DND-41 (cell line): Measurements from ENCODE around the gene ZDHHC14.

Source experiments
- ATAC-seq: fragments of 200-7000 bp; cut with Tn5 transposase; 3 replicates; pipeline ENCODE4 v1.9.1; 2021; ENCODE audit warnings: low read depth; ENCODE audit not compliant: insufficient read depth
- DNase-seq: peaks from one replicate; pipeline ENCODE4 v3.0.0-alpha.2; 2020
- H2AFZ ChIP-seq: 2 replicates; pipeline ENCODE4 v1.6.0; 2012; ENCODE audit warnings: low read depth, low read length
- H3K27ac ChIP-seq: 2 replicates; pipeline ENCODE4 v1.5.1; 2012; ENCODE audit warnings: low read length, inconsistent platforms
- H3K27me3 ChIP-seq: fragments of 200-600 bp; sonication (generic); 2 replicates; pipeline ENCODE4 v1.6.0; 2012; ENCODE audit warnings: low read length, mild to moderate bottlenecking, inconsistent platforms; ENCODE audit not compliant: insufficient read depth, poor library complexity
- H3K36me3 ChIP-seq: 2 replicates; pipeline ENCODE4 v1.5.1; 2012; ENCODE audit warnings: low read length, inconsistent platforms; ENCODE audit not compliant: insufficient read depth
- H3K4me1 ChIP-seq: 2 replicates; pipeline ENCODE4 v1.5.1; 2012; ENCODE audit warnings: mild to moderate bottlenecking, low read length; ENCODE audit not compliant: insufficient read depth
- H3K4me2 ChIP-seq: 2 replicates; pipeline ENCODE4 v1.6.0; 2012; ENCODE audit warnings: mild to moderate bottlenecking, moderate library complexity, low read length, inconsistent platforms; ENCODE audit not compliant: insufficient read depth
- H3K4me3 ChIP-seq, 2 experiments: fragments of 200-600 bp in 1 of 2; shearing (Covaris generic) in 1 of 2; 2 replicates each; pipeline ENCODE4 v1.5.1; 2012 to 2016; ENCODE audit warnings: inconsistent platforms in 2 of 2, low read length in 2 of 2, mild to moderate bottlenecking in 2 of 2, low read depth in 1 of 2, moderate library complexity in 1 of 2
- H3K79me2 ChIP-seq: 2 replicates; pipeline ENCODE4 v1.6.0; 2012; ENCODE audit warnings: low read length, inconsistent platforms; ENCODE audit not compliant: insufficient read depth
- H3K9ac ChIP-seq: 2 replicates; pipeline ENCODE4 v1.6.0; 2012; ENCODE audit warnings: low read depth, mild to moderate bottlenecking, inconsistent platforms, low read length, moderate library complexity
- H3K9me3 ChIP-seq: 2 replicates; pipeline ENCODE4 v1.5.1; 2012; ENCODE audit warnings: low read length, moderate library complexity, mild to moderate bottlenecking, inconsistent platforms; ENCODE audit not compliant: insufficient read depth, severe bottlenecking
- H4K20me1 ChIP-seq: 2 replicates; pipeline ENCODE4 v1.6.0; 2012; ENCODE audit warnings: low read length; ENCODE audit not compliant: insufficient read depth
- CTCF ChIP-seq: IDR thresholded peaks from 2 replicates; pipeline ENCODE4 v1.5.1; 2012; ENCODE audit warnings: borderline replicate concordance, low read length, moderate library complexity, mild to moderate bottlenecking; ENCODE audit not compliant: poor library complexity, severe bottlenecking; ENCODE audit errors: extremely low read depth
- EZH2 ChIP-seq: IDR thresholded peaks from 3 replicates; pipeline ENCODE4 v1.6.1; 2012; ENCODE audit warnings: borderline replicate concordance, low read depth, mild to moderate bottlenecking, moderate library complexity, low read length, inconsistent platforms; ENCODE audit not compliant: severe bottlenecking

Gene ZDHHC14

GRCh38 chr6:157653521-157653920, 272.5 kb downstream of the ZDHHC14 start:
- Histone ChIP-seq H2AFZ (no peak overlapping the region), H3K9me3 (no peaks in the 10 kb centered on the region), H3K79me2 (no peaks in the 10 kb centered on the region), H3K4me1 (no peaks in the 10 kb centered on the region), H3K36me3 (no peaks in the 10 kb centered on the region), H4K20me1 (no peaks in the 10 kb centered on the region; the same call in 1 of the 2 replicates), H3K27me3 (peaks cover 11% of the 10 kb centered on the region), H3K4me2 (no peak overlapping the region), H3K27ac (no peak overlapping the region), H3K9ac (no peak overlapping the region), H3K4me3 (no peak overlapping the region)
- no peak for TF ChIP-seq EZH2
- TF ChIP-seq CTCF, result no peak
- no peak for DNase-seq
- ATAC-seq, result no peak

- TF ChIP-seq EZH2 (no peak), CTCF (no peak)
- no peak overlapping the region for H2AFZ ChIP-seq
- H4K20me1 ChIP-seq, result no peaks in the 10 kb centered on the region
- no peak overlapping the region for H3K4me2 ChIP-seq
- H3K79me2 ChIP-seq, result no peaks in the 10 kb centered on the region
- H3K36me3 ChIP-seq, result no peaks in the 10 kb centered on the region
- no peak for ATAC-seq
- no peak for DNase-seq
- H3K4me1 ChIP-seq, result no peaks in the 10 kb centered on the region
- no peak overlapping the region for H3K9ac ChIP-seq
- no peaks in the 10 kb centered on the region for H3K9me3 ChIP-seq
- peaks cover 11% of the 10 kb centered on the region for H3K27me3 ChIP-seq
- H3K27ac ChIP-seq, result no peak overlapping the region
- no peak overlapping the region for H3K4me3 ChIP-seq
Measured at GRCh38 chr6:157655139-157655538, 274.1 kb downstream of the ZDHHC14 start.

GRCh38 chr6:157656437-157656997, 275.5 kb downstream of the ZDHHC14 start:
- no peaks in the 10 kb centered on the region for H3K36me3 ChIP-seq
- no peak for ATAC-seq
- no peak for TF ChIP-seq CTCF
- TF ChIP-seq EZH2, result no peak

More at GRCh38 chr6:157656437-157656997, 275.5 kb downstream of the ZDHHC14 start:
- Histone ChIP-seq H3K79me2 (no peaks in the 10 kb centered on the region), H4K20me1 (no peaks in the 10 kb centered on the region), H3K9ac (no peak overlapping the region), H3K27me3 (peaks cover 11% of the 10 kb centered on the region), H3K4me1 (no peaks in the 10 kb centered on the region), H3K9me3 (no peaks in the 10 kb centered on the region), H3K27ac (no peak overlapping the region), H2AFZ (no peak overlapping the region), H3K4me2 (no peak overlapping the region), H3K4me3 (no peak overlapping the region)
- DNase-seq, result no peak
